A673 (cell line): Measurements from ENCODE around the gene SCYGR6.

Experiments
- EZH2 ChIP-seq: fragments of 200-600 bp; sonication (generic); IDR thresholded peaks from 2 replicates; pipeline ENCODE4 v1.6.1; 2017; ENCODE audit warnings: borderline replicate concordance, low read depth, mild to moderate bottlenecking, mixed read lengths, antibody characterized with exemption, low read length; ENCODE audit not compliant: poor library complexity, severe bottlenecking
- TF ChIP-seq, protein P1 (sequence below): fragments of 300-800, 200-600 bp; sonication (generic); conservative IDR thresholded peaks from 2 replicates; pipeline ENCODE4 v1.5.1; 2017; ENCODE audit warnings: low read depth, mild to moderate bottlenecking, antibody characterized with exemption, low read length, moderate library complexity, mixed read lengths

DNA sequence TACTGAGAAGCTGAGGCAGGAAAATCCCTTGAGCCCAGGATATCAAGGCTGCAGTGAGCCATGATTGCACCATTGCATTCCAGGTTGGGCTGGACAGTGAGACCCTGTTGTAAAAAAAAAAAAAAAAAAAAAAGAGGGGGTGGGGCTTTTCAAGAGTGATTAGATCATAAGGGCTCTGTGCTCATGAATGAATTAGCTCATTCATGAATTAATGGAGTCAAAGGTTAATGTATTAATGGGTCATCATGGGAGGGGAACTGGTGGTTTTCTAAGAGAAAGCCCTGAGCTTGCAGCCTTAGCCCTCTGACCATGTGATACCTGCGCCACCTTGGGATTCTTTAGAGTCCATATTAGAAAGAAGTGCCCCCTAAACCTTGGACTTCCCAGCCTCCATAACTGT lies 11.3 kb downstream of the SCYGR6 start:
- TF ChIP-seq, protein P1, sequence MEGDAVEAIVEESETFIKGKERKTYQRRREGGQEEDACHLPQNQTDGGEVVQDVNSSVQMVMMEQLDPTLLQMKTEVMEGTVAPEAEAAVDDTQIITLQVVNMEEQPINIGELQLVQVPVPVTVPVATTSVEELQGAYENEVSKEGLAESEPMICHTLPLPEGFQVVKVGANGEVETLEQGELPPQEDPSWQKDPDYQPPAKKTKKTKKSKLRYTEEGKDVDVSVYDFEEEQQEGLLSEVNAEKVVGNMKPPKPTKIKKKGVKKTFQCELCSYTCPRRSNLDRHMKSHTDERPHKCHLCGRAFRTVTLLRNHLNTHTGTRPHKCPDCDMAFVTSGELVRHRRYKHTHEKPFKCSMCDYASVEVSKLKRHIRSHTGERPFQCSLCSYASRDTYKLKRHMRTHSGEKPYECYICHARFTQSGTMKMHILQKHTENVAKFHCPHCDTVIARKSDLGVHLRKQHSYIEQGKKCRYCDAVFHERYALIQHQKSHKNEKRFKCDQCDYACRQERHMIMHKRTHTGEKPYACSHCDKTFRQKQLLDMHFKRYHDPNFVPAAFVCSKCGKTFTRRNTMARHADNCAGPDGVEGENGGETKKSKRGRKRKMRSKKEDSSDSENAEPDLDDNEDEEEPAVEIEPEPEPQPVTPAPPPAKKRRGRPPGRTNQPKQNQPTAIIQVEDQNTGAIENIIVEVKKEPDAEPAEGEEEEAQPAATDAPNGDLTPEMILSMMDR: no peak
- no peak for TF ChIP-seq EZH2
